DND-41 (cell line): ENCODE data around the gene TNIK.

Experiments
- ATAC-seq: fragments of 200-7000 bp; cut with Tn5 transposase; 3 replicates; pipeline ENCODE4 v1.9.1; 2021; ENCODE audit warnings: low read depth; ENCODE audit not compliant: insufficient read depth
- DNase-seq: peaks from one replicate; pipeline ENCODE4 v3.0.0-alpha.2; 2020
- H2AFZ ChIP-seq: 2 replicates; pipeline ENCODE4 v1.6.0; 2012; ENCODE audit warnings: low read depth, low read length
- H3K27ac ChIP-seq: 2 replicates; pipeline ENCODE4 v1.5.1; 2012; ENCODE audit warnings: low read length, inconsistent platforms
- H3K27me3 ChIP-seq: fragments of 200-600 bp; sonication (generic); 2 replicates; pipeline ENCODE4 v1.6.0; 2012; ENCODE audit warnings: low read length, mild to moderate bottlenecking, inconsistent platforms; ENCODE audit not compliant: insufficient read depth, poor library complexity
- H3K36me3 ChIP-seq: 2 replicates; pipeline ENCODE4 v1.5.1; 2012; ENCODE audit warnings: low read length, inconsistent platforms; ENCODE audit not compliant: insufficient read depth
- H3K4me1 ChIP-seq: 2 replicates; pipeline ENCODE4 v1.5.1; 2012; ENCODE audit warnings: mild to moderate bottlenecking, low read length; ENCODE audit not compliant: insufficient read depth
- H3K4me2 ChIP-seq: 2 replicates; pipeline ENCODE4 v1.6.0; 2012; ENCODE audit warnings: mild to moderate bottlenecking, moderate library complexity, low read length, inconsistent platforms; ENCODE audit not compliant: insufficient read depth
- H3K4me3 ChIP-seq, 2 experiments: fragments of 200-600 bp in 1 of 2; shearing (Covaris generic) in 1 of 2; 2 replicates each; pipeline ENCODE4 v1.5.1; 2012 to 2016; ENCODE audit warnings: inconsistent platforms in 2 of 2, low read length in 2 of 2, mild to moderate bottlenecking in 2 of 2, low read depth in 1 of 2, moderate library complexity in 1 of 2
- H3K79me2 ChIP-seq: 2 replicates; pipeline ENCODE4 v1.6.0; 2012; ENCODE audit warnings: low read length, inconsistent platforms; ENCODE audit not compliant: insufficient read depth
- H3K9ac ChIP-seq: 2 replicates; pipeline ENCODE4 v1.6.0; 2012; ENCODE audit warnings: low read depth, mild to moderate bottlenecking, inconsistent platforms, low read length, moderate library complexity
- H3K9me3 ChIP-seq: 2 replicates; pipeline ENCODE4 v1.5.1; 2012; ENCODE audit warnings: low read length, moderate library complexity, mild to moderate bottlenecking, inconsistent platforms; ENCODE audit not compliant: insufficient read depth, severe bottlenecking
- H4K20me1 ChIP-seq: 2 replicates; pipeline ENCODE4 v1.6.0; 2012; ENCODE audit warnings: low read length; ENCODE audit not compliant: insufficient read depth
- CTCF ChIP-seq: IDR thresholded peaks from 2 replicates; pipeline ENCODE4 v1.5.1; 2012; ENCODE audit warnings: borderline replicate concordance, low read length, moderate library complexity, mild to moderate bottlenecking; ENCODE audit not compliant: poor library complexity, severe bottlenecking; ENCODE audit errors: extremely low read depth
- EZH2 ChIP-seq: IDR thresholded peaks from 3 replicates; pipeline ENCODE4 v1.6.1; 2012; ENCODE audit warnings: borderline replicate concordance, low read depth, mild to moderate bottlenecking, moderate library complexity, low read length, inconsistent platforms; ENCODE audit not compliant: severe bottlenecking

TNIK gene

DNA sequence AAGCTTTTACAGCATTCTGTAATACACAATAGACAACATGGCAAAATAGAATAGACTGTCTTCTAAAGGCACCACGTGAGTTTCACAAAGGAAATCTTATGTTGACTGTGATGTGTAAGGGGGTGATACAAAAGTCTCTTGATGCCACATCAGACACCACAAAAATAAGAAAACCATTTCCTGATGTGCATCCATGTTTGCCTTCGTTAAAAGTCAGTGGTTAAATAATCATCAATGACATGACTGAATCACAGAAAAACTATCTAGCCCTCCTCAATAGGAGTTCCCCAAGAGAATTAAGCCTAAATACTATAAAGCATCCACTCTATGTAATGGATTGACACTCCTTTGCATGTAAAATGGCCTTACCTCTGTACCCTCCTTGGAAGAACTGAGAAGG lies 235.0 kb downstream of the TNIK start:
- no peaks in the 10 kb centered on the region for H3K79me2 ChIP-seq
- ATAC-seq (no peak), DNase-seq (no peak)
- H4K20me1 ChIP-seq: no peaks in the 10 kb centered on the region
- H3K27me3 ChIP-seq: no peaks in the 10 kb centered on the region
- no peaks in the 10 kb centered on the region for H3K4me1 ChIP-seq
- no peak overlapping the region for H2AFZ ChIP-seq
- H3K27ac ChIP-seq: no peak overlapping the region
- TF ChIP-seq CTCF (no peak), EZH2 (no peak)
- H3K9me3 ChIP-seq: no peaks in the 10 kb centered on the region
- no peak overlapping the region for H3K9ac ChIP-seq
- H3K4me3 ChIP-seq: no peak overlapping the region
- no peak overlapping the region for H3K4me2 ChIP-seq
- H3K36me3 ChIP-seq: no peaks in the 10 kb centered on the region

GRCh38 chr3:171223396-171223795 lies 236.8 kb downstream of the TNIK start:
- Histone ChIP-seq H3K9me3 (no peaks in the 10 kb centered on the region), H3K4me1 (no peaks in the 10 kb centered on the region), H3K4me2 (no peak overlapping the region), H2AFZ (no peak overlapping the region), H3K27ac (no peak overlapping the region), H3K27me3 (no peaks in the 10 kb centered on the region), H3K79me2 (no peaks in the 10 kb centered on the region), H4K20me1 (no peaks in the 10 kb centered on the region), H3K36me3 (no peaks in the 10 kb centered on the region), H3K9ac (no peak overlapping the region), H3K4me3 (no peak overlapping the region)
- TF ChIP-seq CTCF (no peak), EZH2 (no peak)
- DNase-seq (no peak), ATAC-seq (no peak)

DNA sequence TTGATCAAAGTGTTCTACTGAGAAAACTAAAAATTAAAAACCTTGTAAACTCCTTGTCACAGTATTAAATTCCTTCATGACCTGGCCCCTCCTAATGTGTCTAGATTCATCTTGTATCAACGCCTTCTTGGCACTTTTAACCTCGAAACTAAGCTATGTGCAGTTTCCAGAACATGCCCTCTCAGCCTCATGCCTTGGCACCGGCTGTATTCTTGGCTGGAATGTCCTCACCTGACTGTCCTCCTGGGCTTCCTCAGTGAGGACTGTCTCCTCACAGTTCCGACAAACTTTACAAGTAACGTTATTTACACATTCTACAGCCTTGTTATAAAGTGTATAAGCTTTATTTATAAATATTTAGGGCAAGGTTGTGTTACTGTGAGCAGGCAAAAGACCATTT lies 237.2 kb downstream of the TNIK start:
- Histone ChIP-seq H3K9ac (no peak overlapping the region), H3K4me3 (no peak overlapping the region), H3K4me2 (no peak overlapping the region), H3K27ac (no peak overlapping the region), H2AFZ (no peak overlapping the region), H4K20me1 (no peaks in the 10 kb centered on the region), H3K79me2 (no peaks in the 10 kb centered on the region), H3K36me3 (no peaks in the 10 kb centered on the region), H3K27me3 (no peaks in the 10 kb centered on the region), H3K4me1 (no peaks in the 10 kb centered on the region), H3K9me3 (no peaks in the 10 kb centered on the region)
- DNase-seq (no peak), ATAC-seq (no peak)
- TF ChIP-seq EZH2 (no peak), CTCF (no peak)

DNA sequence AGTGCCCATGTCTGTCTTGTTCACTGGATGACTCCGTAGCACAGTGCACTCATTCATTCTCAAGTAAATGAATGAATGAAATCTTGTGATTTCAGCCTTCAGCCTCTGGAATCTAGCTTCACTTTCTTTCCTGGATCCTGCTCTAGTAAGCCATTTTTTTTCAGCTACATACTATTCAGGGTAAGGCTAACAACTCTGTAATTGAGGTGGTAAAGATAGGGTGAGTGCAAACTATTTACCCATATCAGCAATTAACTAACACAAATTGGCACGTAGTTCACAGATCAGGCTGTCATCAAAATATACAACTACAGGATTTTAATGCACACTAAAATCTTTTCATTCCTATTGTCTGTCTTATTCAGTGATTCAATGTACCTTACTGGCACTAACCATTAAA lies 238.6 kb downstream of the TNIK start:
- no peaks in the 10 kb centered on the region for H3K9me3 ChIP-seq
- ATAC-seq (no peak), DNase-seq (no peak)
- H3K4me3 ChIP-seq: no peak overlapping the region
- H3K27me3 ChIP-seq: no peaks in the 10 kb centered on the region
- no peaks in the 10 kb centered on the region for H3K79me2 ChIP-seq
- no peak overlapping the region for H3K27ac ChIP-seq
- no peak overlapping the region for H2AFZ ChIP-seq
- H4K20me1 ChIP-seq: no peaks in the 10 kb centered on the region
- H3K4me2 ChIP-seq: no peak overlapping the region
- H3K4me1 ChIP-seq: no peaks in the 10 kb centered on the region
- no peak overlapping the region for H3K9ac ChIP-seq
- H3K36me3 ChIP-seq: no peaks in the 10 kb centered on the region
- TF ChIP-seq CTCF: no peak
- TF ChIP-seq EZH2: no peak
